ENCODE results near the gene BCAM.
"Not testable (repeated sequence)": the region's sequence is repeated elsewhere in the genome, so short reads cannot be mapped to it uniquely, and the experiment has no call there.

BCAM gene

GRCh38 chr19:44817725-44818465 lies 9.0 kb downstream of the BCAM start:
- DNase-seq (ENCODE audit: low read depth): no peak

GRCh38 chr19:44818466-44819031 lies 9.6 kb downstream of the BCAM start:
- no peak for DNase-seq (ENCODE audit: low read depth)

- DNase-seq (ENCODE audit: low read depth): no peak
Observed at GRCh38 chr19:44819246-44819832, 10.4 kb downstream of the BCAM start.

- no peak for DNase-seq (ENCODE audit: low read depth)
Observed at GRCh38 chr19:44820648-44821609, 12.0 kb downstream of the BCAM start.

- DNase-seq (ENCODE audit: low read depth): no peak
Observed at GRCh38 chr19:44822177-44822576, 13.3 kb downstream of the BCAM start.

GRCh38 chr19:44822670-44823372 lies 13.9 kb downstream of the BCAM start:
- no peak for DNase-seq (ENCODE audit: low read depth)

- no peak for DNase-seq (ENCODE audit: low read depth)
Observed at GRCh38 chr19:44823373-44823698, 14.4 kb downstream of the BCAM start.

GRCh38 chr19:44824761-44825160 lies 15.9 kb downstream of the BCAM start:
- no peak for DNase-seq (ENCODE audit: low read depth)

- DNase-seq (ENCODE audit: low read depth): peak; percentile 73
Observed at GRCh38 chr19:44832875-44833274, 24.0 kb downstream of the BCAM start.

GRCh38 chr19:44834399-44834798 lies 25.5 kb downstream of the BCAM start:
- not testable (repeated sequence) for DNase-seq (ENCODE audit: low read depth)

- DNase-seq (ENCODE audit: low read depth): no peak
Observed at GRCh38 chr19:44839276-44839675, 30.4 kb downstream of the BCAM start.

- no peak for DNase-seq (ENCODE audit: low read depth)
Observed at GRCh38 chr19:44840811-44841210, 31.9 kb downstream of the BCAM start.

GRCh38 chr19:44841231-44841630 lies 32.3 kb downstream of the BCAM start:
- no peak for DNase-seq (ENCODE audit: low read depth)

- DNase-seq (ENCODE audit: low read depth): no peak
Observed at GRCh38 chr19:44845286-44845611, 36.3 kb downstream of the BCAM start.

- DNase-seq (ENCODE audit: low read depth): peak; percentile 97
Observed at GRCh38 chr19:44845612-44846454, 36.9 kb downstream of the BCAM start, which contains the start of gene NECTIN2. NECTIN2 (plus strand) TSS chr19:44846297; CDS start chr19:44846526, 229 bp downstream.

- DNase-seq (ENCODE audit: low read depth): no peak
Observed at GRCh38 chr19:44846455-44847143, 37.7 kb downstream of the BCAM start.

GRCh38 chr19:44847144-44848035 lies 38.5 kb downstream of the BCAM start:
- peak; percentile 49 for DNase-seq (ENCODE audit: low read depth)

GRCh38 chr19:44848036-44848811 lies 39.3 kb downstream of the BCAM start:
- DNase-seq (ENCODE audit: low read depth): peak; percentile 33
